ENCODE measurements around the gene PRKAB2.
"Not testable (repeated sequence)": the region's sequence is repeated elsewhere in the genome, so short reads cannot be mapped to it uniquely, and the experiment has no call there.

Gene PRKAB2

DNA sequence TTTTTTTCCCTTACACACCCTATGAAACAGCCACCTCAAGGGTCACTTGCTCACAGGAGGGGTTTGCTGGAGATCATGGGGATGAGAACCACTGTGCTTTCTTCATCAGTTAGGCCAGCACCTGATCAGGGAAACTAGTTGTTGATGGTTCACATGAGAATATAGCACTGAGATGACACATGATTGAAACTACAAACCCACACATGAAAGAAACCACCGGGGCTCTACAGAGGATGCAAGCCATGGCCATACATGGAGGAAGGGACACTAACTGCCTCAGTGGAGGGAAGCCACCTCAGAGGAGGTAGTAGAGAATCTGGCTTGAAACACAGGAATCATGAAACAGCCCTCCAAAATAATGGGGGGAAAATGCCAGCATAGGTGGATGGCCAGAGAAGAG, 63.2 kb downstream of the PRKAB2 start:
- no peak for DNase-seq

DNA sequence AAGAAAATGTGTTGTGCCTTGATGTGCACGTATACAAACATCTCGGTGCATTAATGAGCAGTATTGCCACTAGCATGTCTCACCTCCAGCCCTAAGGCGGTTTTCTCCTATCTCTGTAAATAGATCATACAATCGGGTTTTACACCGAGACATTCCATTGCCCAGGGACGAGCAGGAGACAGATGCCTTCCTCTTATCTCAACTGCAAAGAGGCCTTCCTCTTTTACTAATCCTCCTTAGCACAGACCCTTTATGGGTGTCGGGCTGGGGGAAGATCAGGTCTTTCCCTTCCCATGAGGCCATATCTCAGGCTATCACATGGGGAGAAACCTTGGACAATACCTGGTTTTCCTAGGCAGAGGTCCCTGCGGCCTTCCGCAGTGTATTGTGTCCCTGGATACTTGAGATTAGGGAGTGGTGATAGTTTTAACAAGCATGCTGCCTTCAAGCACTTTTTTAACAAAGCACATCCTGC, 65.8 kb downstream of the PRKAB2 start:
- not testable (repeated sequence) for DNase-seq

DNA sequence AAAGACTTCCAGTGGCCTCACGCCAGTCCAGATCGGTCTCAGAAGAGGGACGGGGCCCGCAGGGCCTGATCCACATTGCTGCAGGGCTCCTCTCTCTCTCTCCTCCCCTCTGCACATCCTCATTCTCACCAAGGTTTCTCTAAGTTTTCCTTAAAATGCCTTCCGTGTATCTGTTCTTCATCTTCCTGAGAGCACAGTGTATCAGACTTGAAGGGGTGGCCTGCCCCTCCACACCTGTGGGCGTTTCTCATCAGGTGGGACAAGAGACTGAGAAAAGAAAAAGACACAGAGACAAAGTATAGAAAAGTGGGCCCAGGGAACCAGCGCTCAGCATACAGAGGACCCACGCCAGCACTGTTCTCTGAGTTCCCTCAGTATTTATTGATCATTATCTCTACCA, 66.4 kb downstream of the PRKAB2 start:
- DNase-seq: no peak
